ENCODE data around the gene NPVF. TPM values are rescaled to one million over a fixed set of nuclear protein-coding genes. Genes with fewer than 3 reads are reported as not detected.

Gene NPVF
- polyA plus RNA-seq, 2 of the 4 experiments (the other 2 are of a cell fraction) = not detected

GRCh38 chr7:25263337-25263736 lies 35.1 kb upstream of the NPVF start:
- DNase-seq (ENCODE audit: low read depth in 1 of 2, low spot score in 1 of 2) (no peak), ATAC-seq (no peak), FAIRE-seq (no peak)
- Histone ChIP-seq H3K4me1 (no peaks in the 10 kb centered on the region), H3K9me3 (no peaks in the 10 kb centered on the region), H3K4me3 (no peak overlapping the region), H3K4me2 (no peak overlapping the region), H3K27ac (no peak overlapping the region)
- WGBS (ENCODE audit: missing lambda C conversion rate) = 75% methylated on average over 4 of the region's 5 CpGs
- ChIA-PET POLR2A (no interaction called here), CTCF (interaction anchor here (7.2 kb wide), 1 partner anchor 129 kb away, joined by 84 read pairs; no protein-coding TSS in a partner anchor)
- TF ChIP-seq BHLHE40 (IDR thresholded peaks at IDR 0.05; ENCODE audit: low read depth, low read length) (no peak), HDAC2 (IDR thresholded peaks at IDR 0.05) (no peak), CEBPB (IDR thresholded peaks at IDR 0.05) (no peak), EP300 (IDR thresholded peaks at IDR 0.05) (no peak), RARB (CRISPR knock-in tag; IDR thresholded peaks at IDR 0.05) (no peak), PBX3 (IDR thresholded peaks at IDR 0.05) (no peak), ZC3H11A (IDR thresholded peaks at IDR 0.05) (no peak), HOXB5 (CRISPR knock-in tag; IDR thresholded peaks at IDR 0.05) (no peak), JUNB (IDR thresholded peaks at IDR 0.05) (no peak), GATA3 (IDR thresholded peaks at IDR 0.05; ENCODE audit: borderline replicate concordance) (no peak)

- H3K27ac ChIP-seq = no peak overlapping the region
- TF ChIP-seq ZC3H11A (IDR thresholded peaks at IDR 0.05) (no peak), PBX3 (IDR thresholded peaks at IDR 0.05) (no peak), CHD4 (IDR thresholded peaks at IDR 0.05; ENCODE audit: borderline replicate concordance) (no peak), MAX (IDR thresholded peaks at IDR 0.05) (no peak), ZSCAN20 (CRISPR knock-in tag; IDR thresholded peaks at IDR 0.05) (no peak), MAFK (IDR thresholded peaks at IDR 0.05; ENCODE audit: partially characterized antibody) (no peak)
- TF ChIP-seq, protein P1, sequence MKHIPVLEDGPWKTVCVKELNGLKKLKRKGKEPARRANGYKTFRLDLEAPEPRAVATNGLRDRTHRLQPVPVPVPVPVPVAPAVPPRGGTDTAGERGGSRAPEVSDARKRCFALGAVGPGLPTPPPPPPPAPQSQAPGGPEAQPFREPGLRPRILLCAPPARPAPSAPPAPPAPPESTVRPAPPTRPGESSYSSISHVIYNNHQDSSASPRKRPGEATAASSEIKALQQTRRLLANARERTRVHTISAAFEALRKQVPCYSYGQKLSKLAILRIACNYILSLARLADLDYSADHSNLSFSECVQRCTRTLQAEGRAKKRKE (CRISPR knock-in tag; IDR thresholded peaks at IDR 0.05; ENCODE audit: low read depth) = no peak
- H3K4me2 ChIP-seq = no peak overlapping the region
- H3K9me3 ChIP-seq = no peaks in the 10 kb centered on the region
- FAIRE-seq = no peak
- ChIA-PET POLR2A (no interaction called here), CTCF (interaction anchor here (0.8 to 7.2 kb wide), 3 partner anchors 121 to 307 kb away, joined by 3 to 84 read pairs (median 3); no protein-coding TSS in a partner anchor)
- H3K4me1 ChIP-seq = no peaks in the 10 kb centered on the region
- no peak for ATAC-seq
- 31% methylated on average over 4 of the region's 4 CpGs for WGBS (ENCODE audit: missing lambda C conversion rate)
- peak in 1 of 2 experiments; percentile 4 for DNase-seq (ENCODE audit: low read depth in 1 of 2, low spot score in 1 of 2)
- no peak overlapping the region for H3K4me3 ChIP-seq
These were observed 34.3 kb upstream of the NPVF start for GRCh38 chr7:25262586-25262985.

DNA sequence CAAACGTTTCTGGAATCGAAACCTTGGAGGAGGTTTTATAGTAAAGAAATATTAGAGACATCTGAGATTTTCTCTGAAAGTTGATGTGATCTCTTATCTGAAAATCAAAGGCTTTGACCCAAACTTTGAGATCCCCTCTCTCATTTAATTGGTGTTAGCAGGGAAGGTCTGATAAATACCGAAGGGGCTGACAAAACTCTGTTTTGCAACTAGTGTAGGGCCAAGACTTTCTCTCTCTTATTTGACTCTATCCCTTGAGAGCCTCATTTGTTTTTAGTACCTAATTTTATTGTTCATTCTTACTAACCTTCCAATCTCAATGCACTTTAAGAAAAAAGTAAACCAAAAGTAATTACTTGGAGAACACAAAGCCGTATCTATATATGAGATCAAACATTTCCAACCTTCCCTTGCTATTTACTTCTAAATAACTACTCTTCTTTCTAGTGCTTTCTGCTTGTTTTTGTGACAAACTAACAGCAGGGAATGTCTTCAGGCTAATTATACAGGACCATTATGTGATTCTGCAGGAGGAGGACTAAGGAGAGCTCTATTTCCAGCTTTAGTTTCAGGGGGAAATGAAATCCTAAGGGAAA lies 33.4 kb upstream of the NPVF start:
- Histone ChIP-seq H3K4me2 (no peak overlapping the region), H3K9me3 (no peaks in the 10 kb centered on the region), H3K27ac (no peak overlapping the region), H3K4me1 (no peaks in the 10 kb centered on the region), H3K4me3 (no peak overlapping the region)
- ChIA-PET CTCF (interaction anchor here (0.8 to 7.2 kb wide), 8 partner anchors 10 to 592 kb away, joined by 3 to 84 read pairs (median 4); no protein-coding TSS in a partner anchor), POLR2A (no interaction called here)
- FAIRE-seq (no peak), ATAC-seq (no peak), DNase-seq (ENCODE audit: low read depth in 1 of 2, low spot score in 1 of 2) (no peak)
- TF ChIP-seq NPAS2 (CRISPR knock-in tag; IDR thresholded peaks at IDR 0.05; ENCODE audit: borderline replicate concordance) (no peak), HOXA7 (CRISPR knock-in tag; IDR thresholded peaks at IDR 0.05) (no peak), ZNF302 (CRISPR knock-in tag; IDR thresholded peaks at IDR 0.05) (no peak), MAX (IDR thresholded peaks at IDR 0.05) (no peak), HMGXB4 (CRISPR knock-in tag; IDR thresholded peaks at IDR 0.05; ENCODE audit: borderline replicate concordance) (no peak), RFX5 (IDR thresholded peaks at IDR 0.05) (no peak), MAZ (IDR thresholded peaks at IDR 0.05; ENCODE audit: borderline replicate concordance, low read depth, low read length) (no peak), SMC3 (IDR thresholded peaks at IDR 0.05) (no peak), POLR2AphosphoS2 (conservative IDR thresholded peaks at IDR 0.05; ENCODE audit: low read length) (no peak), POLR2A (IDR thresholded peaks at IDR 0.05; ENCODE audit: low read length) (no peak), E2F6 (IDR thresholded peaks at IDR 0.05; ENCODE audit: borderline replicate concordance, low read depth) (no peak)
- 40% methylated on average over 4 of the region's 4 CpGs for WGBS (ENCODE audit: missing lambda C conversion rate)
